ENCODE measurements around the gene AP1S1. TPM values are rescaled to one million over a fixed set of nuclear protein-coding genes. Genes with fewer than 3 reads are reported as not detected.

The AP1S1 gene
- total and polyA plus RNA-seq, 4 donors: 42.7 to 74.7 (median 60.9) TPM

- Histone ChIP-seq H3K27ac (ENCODE audit: low read depth in 1 of 2, low read length in 1 of 2) (no peak overlapping the region), H3K9ac (ENCODE audit: insufficient read depth in 1 of 2, low read length in 2 of 2) (no peak overlapping the region), H3K4me1 (ENCODE audit: control insufficient read depth in 5 of 5, insufficient read depth in 5 of 5, low read length in 5 of 5) (no peaks in the 10 kb centered on the region), H3K9me3 (ENCODE audit: control insufficient read depth in 4 of 4, insufficient read depth in 3 of 4, low read length in 3 of 4) (no peaks in the 10 kb centered on the region), H3K27me3 (ENCODE audit: control insufficient read depth in 3 of 3, insufficient read depth in 3 of 3, low read length in 2 of 3) (peaks cover 0 to 13% (median 7%) of the 10 kb centered on the region in 3 donors), H3K4me3 (no peak overlapping the region), H3K36me3 (ENCODE audit: control insufficient read depth in 4 of 4, insufficient read depth in 4 of 4, low read length in 4 of 4) (no peaks in the 10 kb centered on the region)
- no peak for DNase-seq
- ATAC-seq (ENCODE audit: insufficient read depth, low FRiP score): no peak
- TF ChIP-seq CTCF (IDR thresholded peaks at IDR 0.05; ENCODE audit: control extremely low read depth, extremely low read depth): no peak
- 69 to 80% methylated on average over 6 of the region's 6 CpGs for WGBS, 2 donors
These were observed 31.9 kb downstream of the AP1S1 start for GRCh38 chr7:101186194-101186593.

DNA sequence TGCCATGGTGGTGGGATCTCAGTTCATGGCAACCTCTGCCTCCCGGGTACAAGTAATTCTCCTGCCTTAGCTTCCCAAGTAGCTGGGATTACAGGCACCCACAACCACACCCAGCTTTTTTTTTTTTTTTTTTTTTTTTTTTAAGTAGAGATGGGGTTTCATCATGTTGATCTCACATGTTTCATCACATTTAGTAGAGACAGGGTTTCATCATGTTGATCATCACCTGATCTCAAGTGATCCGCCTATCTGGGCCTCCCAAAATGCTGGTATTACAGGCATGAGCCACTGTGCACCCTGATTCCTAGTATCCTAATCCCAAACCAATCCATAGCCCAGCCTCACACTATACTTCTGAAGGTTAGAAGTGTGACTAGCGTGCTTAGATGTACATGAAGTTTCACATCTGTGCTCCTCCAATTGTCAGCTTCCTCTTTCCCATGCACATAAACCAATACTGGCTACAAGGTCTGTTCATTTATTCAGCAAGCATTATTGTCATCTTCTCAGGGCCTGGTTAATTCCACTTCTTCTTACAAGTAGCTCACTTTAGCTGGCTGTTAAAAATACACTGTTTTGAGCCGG lies 32.7 kb downstream of the AP1S1 start:
- DNase-seq: no peak
- Histone ChIP-seq H3K4me1 (ENCODE audit: control insufficient read depth in 5 of 5, insufficient read depth in 5 of 5, low read length in 5 of 5) (no peaks in the 10 kb centered on the region), H3K9ac (ENCODE audit: insufficient read depth in 1 of 2, low read length in 2 of 2) (no peak overlapping the region), H3K36me3 (ENCODE audit: control insufficient read depth in 4 of 4, insufficient read depth in 4 of 4, low read length in 4 of 4) (no peaks in the 10 kb centered on the region), H3K9me3 (ENCODE audit: control insufficient read depth in 4 of 4, insufficient read depth in 3 of 4, low read length in 3 of 4) (no peaks in the 10 kb centered on the region), H3K27me3 (ENCODE audit: control insufficient read depth in 3 of 3, insufficient read depth in 3 of 3, low read length in 2 of 3) (peaks cover 0 to 13% (median 7%) of the 10 kb centered on the region in 3 donors), H3K4me3 (no peak overlapping the region), H3K27ac (ENCODE audit: low read depth in 1 of 2, low read length in 1 of 2) (no peak overlapping the region)
- WGBS, 2 donors: 71 to 76% methylated on average over 4 of the region's 4 CpGs
- ATAC-seq (ENCODE audit: insufficient read depth, low FRiP score): no peak
- TF ChIP-seq CTCF (IDR thresholded peaks at IDR 0.05; ENCODE audit: control extremely low read depth, extremely low read depth): no peak

DNA sequence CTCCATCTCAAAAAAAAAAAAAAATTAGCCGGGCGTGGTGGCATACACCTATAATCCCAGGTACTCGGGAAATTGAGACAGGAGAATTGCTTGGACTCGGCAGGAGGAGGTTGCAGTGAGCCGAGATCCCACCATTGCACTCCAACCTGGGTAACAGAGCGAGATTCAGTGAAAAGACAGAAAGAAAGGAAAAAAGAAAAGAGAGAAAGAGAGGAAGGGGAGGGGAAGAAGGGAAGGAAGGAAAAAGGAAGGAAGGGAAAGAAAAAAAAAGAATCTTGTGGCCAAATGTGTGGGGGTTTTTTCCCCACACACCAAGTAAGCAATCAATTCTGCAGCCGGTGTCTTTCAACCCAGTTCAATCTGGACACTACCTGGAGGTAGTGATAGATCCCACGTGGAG lies 34.8 kb downstream of the AP1S1 start:
- Histone ChIP-seq H3K27ac (ENCODE audit: low read depth in 1 of 2, low read length in 1 of 2) (no peak overlapping the region), H3K9me3 (ENCODE audit: control insufficient read depth in 4 of 4, insufficient read depth in 3 of 4, low read length in 3 of 4) (no peaks in the 10 kb centered on the region), H3K36me3 (ENCODE audit: control insufficient read depth in 4 of 4, insufficient read depth in 4 of 4, low read length in 4 of 4) (no peaks in the 10 kb centered on the region), H3K4me3 (no peak overlapping the region), H3K9ac (ENCODE audit: insufficient read depth in 1 of 2, low read length in 2 of 2) (no peak overlapping the region), H3K4me1 (ENCODE audit: control insufficient read depth in 5 of 5, insufficient read depth in 5 of 5, low read length in 5 of 5) (no peaks in the 10 kb centered on the region), H3K27me3 (ENCODE audit: control insufficient read depth in 3 of 3, insufficient read depth in 3 of 3, low read length in 2 of 3) (peaks cover 0 to 5% (median 0%) of the 10 kb centered on the region in 3 donors)
- no peak for TF ChIP-seq CTCF (IDR thresholded peaks at IDR 0.05; ENCODE audit: control extremely low read depth, extremely low read depth)
- DNase-seq: no peak
- no peak for ATAC-seq (ENCODE audit: insufficient read depth, low FRiP score)
- WGBS, 2 donors: 81 to 87% methylated on average over 8 of the region's 8 CpGs

- ATAC-seq (ENCODE audit: insufficient read depth, low FRiP score): no peak
- H3K4me3 ChIP-seq: no peak overlapping the region
- H3K36me3 ChIP-seq (ENCODE audit: control insufficient read depth in 4 of 4, insufficient read depth in 4 of 4, low read length in 4 of 4): no peaks in the 10 kb centered on the region
- 85% methylated on average over 17 of the region's 17 CpGs for WGBS, 2 donors
- no peak for DNase-seq
- no peak for TF ChIP-seq CTCF (IDR thresholded peaks at IDR 0.05; ENCODE audit: control extremely low read depth, extremely low read depth)
- H3K4me1 ChIP-seq (ENCODE audit: control insufficient read depth in 5 of 5, insufficient read depth in 5 of 5, low read length in 5 of 5): no peaks in the 10 kb centered on the region
- peaks cover 0 to 11% (median 9%) of the 10 kb centered on the region in 3 donors for H3K27me3 ChIP-seq (ENCODE audit: control insufficient read depth in 3 of 3, insufficient read depth in 3 of 3, low read length in 2 of 3)
- H3K27ac ChIP-seq (ENCODE audit: low read depth in 1 of 2, low read length in 1 of 2): no peak overlapping the region
- H3K9me3 ChIP-seq (ENCODE audit: control insufficient read depth in 4 of 4, insufficient read depth in 3 of 4, low read length in 3 of 4): no peaks in the 10 kb centered on the region
- H3K9ac ChIP-seq (ENCODE audit: insufficient read depth in 1 of 2, low read length in 2 of 2): no peak overlapping the region
These were observed 41.6 kb downstream of the AP1S1 start for GRCh38 chr7:101195884-101196283.

Measured in lung (tissue), 12 donors.